ENCODE measurements around the gene GBF1. TPM values are rescaled to one million over a fixed set of nuclear protein-coding genes. Genes with fewer than 3 reads are reported as not detected.
A peak's percentile ranks its signal among the peaks of the same experiment; 100 is the strongest.

Gene GBF1
- total RNA-seq, 1 donor, result 38.0 TPM

GRCh38 chr10:102400076-102400475, 154.7 kb downstream of the GBF1 start:
- TF ChIP-seq CTCF (IDR thresholded peaks at IDR 0.05; ENCODE audit: extremely low read depth, low read depth, low read length), result no peak
- Histone ChIP-seq H3K27me3 (ENCODE audit: insufficient read depth, low read length) (no peaks in the 10 kb centered on the region), H3K4me2 (ENCODE audit: insufficient read depth, low read length) (peak overlapping the region; percentile 73), H2AFZ (ENCODE audit: low read length) (peak overlapping the region; percentile 69), H3K27ac (ENCODE audit: low read depth, low read length) (peak overlapping the region; percentile 34), H3K79me2 (ENCODE audit: insufficient read depth, low read length) (peaks cover 13% of the 10 kb centered on the region), H3K4me1 (ENCODE audit: insufficient read depth, low read length) (peaks cover 14% of the 10 kb centered on the region), H3K4me3 (ENCODE audit: insufficient read depth, low read length) (peak overlapping the region; percentile 76), H3K36me3 (ENCODE audit: insufficient read depth, low read length) (peaks cover 37% of the 10 kb centered on the region), H4K20me1 (ENCODE audit: insufficient read depth, low read length) (peaks cover 3% of the 10 kb centered on the region), H3K9me3 (ENCODE audit: low read depth, low read length) (no peaks in the 10 kb centered on the region)
- peak; percentile 13 for DNase-seq (ENCODE audit: insufficient read length, low spot score, missing footprints)

GRCh38 chr10:102400598-102401341, 155.4 kb downstream of the GBF1 start:
- peaks cover 13% of the 10 kb centered on the region for H3K4me1 ChIP-seq (ENCODE audit: insufficient read depth, low read length)
- no peak overlapping the region for H3K4me2 ChIP-seq (ENCODE audit: insufficient read depth, low read length)
- peaks cover 3% of the 10 kb centered on the region for H4K20me1 ChIP-seq (ENCODE audit: insufficient read depth, low read length)
- no peak for TF ChIP-seq CTCF (IDR thresholded peaks at IDR 0.05; ENCODE audit: extremely low read depth, low read depth, low read length)
- no peak overlapping the region for H3K27ac ChIP-seq (ENCODE audit: low read depth, low read length)
- H3K79me2 ChIP-seq (ENCODE audit: insufficient read depth, low read length), result peaks cover 12% of the 10 kb centered on the region
- DNase-seq (ENCODE audit: insufficient read length, low spot score, missing footprints), result peak; percentile 58
- H3K27me3 ChIP-seq (ENCODE audit: insufficient read depth, low read length), result no peaks in the 10 kb centered on the region
- peaks cover 37% of the 10 kb centered on the region for H3K36me3 ChIP-seq (ENCODE audit: insufficient read depth, low read length)
- H3K9me3 ChIP-seq (ENCODE audit: low read depth, low read length), result no peaks in the 10 kb centered on the region
- no peak overlapping the region for H2AFZ ChIP-seq (ENCODE audit: low read length)
- no peak overlapping the region for H3K4me3 ChIP-seq (ENCODE audit: insufficient read depth, low read length)

- Histone ChIP-seq H3K36me3 (ENCODE audit: insufficient read depth, low read length) (peaks cover 37% of the 10 kb centered on the region), H3K4me3 (ENCODE audit: insufficient read depth, low read length) (no peak overlapping the region), H4K20me1 (ENCODE audit: insufficient read depth, low read length) (peaks cover 3% of the 10 kb centered on the region), H3K27me3 (ENCODE audit: insufficient read depth, low read length) (no peaks in the 10 kb centered on the region), H3K4me2 (ENCODE audit: insufficient read depth, low read length) (no peak overlapping the region), H3K4me1 (ENCODE audit: insufficient read depth, low read length) (peaks cover 8% of the 10 kb centered on the region), H3K9me3 (ENCODE audit: low read depth, low read length) (no peaks in the 10 kb centered on the region), H2AFZ (ENCODE audit: low read length) (no peak overlapping the region), H3K79me2 (ENCODE audit: insufficient read depth, low read length) (peaks cover 7% of the 10 kb centered on the region), H3K27ac (ENCODE audit: low read depth, low read length) (no peak overlapping the region)
- DNase-seq (ENCODE audit: insufficient read length, low spot score, missing footprints), result peak; percentile 48
- no peak for TF ChIP-seq CTCF (IDR thresholded peaks at IDR 0.05; ENCODE audit: extremely low read depth, low read depth, low read length)
These were observed 156.0 kb downstream of the GBF1 start for GRCh38 chr10:102401342-102401654.

GRCh38 chr10:102401735-102402511, 156.6 kb downstream of the GBF1 start:
- Histone ChIP-seq H3K4me2 (ENCODE audit: insufficient read depth, low read length) (no peak overlapping the region), H3K27ac (ENCODE audit: low read depth, low read length) (no peak overlapping the region), H3K9me3 (ENCODE audit: low read depth, low read length) (no peaks in the 10 kb centered on the region), H3K79me2 (ENCODE audit: insufficient read depth, low read length) (peaks cover under 1% of the 10 kb centered on the region), H2AFZ (ENCODE audit: low read length) (no peak overlapping the region), H3K4me1 (ENCODE audit: insufficient read depth, low read length) (peaks cover 5% of the 10 kb centered on the region), H4K20me1 (ENCODE audit: insufficient read depth, low read length) (peaks cover 3% of the 10 kb centered on the region), H3K27me3 (ENCODE audit: insufficient read depth, low read length) (no peaks in the 10 kb centered on the region), H3K4me3 (ENCODE audit: insufficient read depth, low read length) (no peak overlapping the region), H3K36me3 (ENCODE audit: insufficient read depth, low read length) (peaks cover 37% of the 10 kb centered on the region)
- DNase-seq (ENCODE audit: insufficient read length, low spot score, missing footprints), result peak; percentile 86
- no peak for TF ChIP-seq CTCF (IDR thresholded peaks at IDR 0.05; ENCODE audit: extremely low read depth, low read depth, low read length)

Measured in osteoblast (primary cell).